Ascending aorta (tissue), 2 donors: ENCODE data around the gene TKT. TPM values are rescaled to one million over a fixed set of nuclear protein-coding genes. Genes with fewer than 3 reads are reported as not detected.

Source experiments
- DNase-seq, 2 donors: peaks; one replicate each; pipeline ENCODE4 v3.0.0-alpha.2; 2019; ENCODE audit warnings: low spot score in 2 of 2
- H3K27ac ChIP-seq, 2 donors: fragments of 200-600 bp; sonication (generic); one replicate each; pipeline ENCODE4 v1.5.1; 2016 to 2017; ENCODE audit warnings: mild to moderate bottlenecking in 1 of 2
- H3K27me3 ChIP-seq: fragments of 200-600 bp; sonication (generic); one replicate; pipeline ENCODE4 v1.5.1; 2017
- H3K36me3 ChIP-seq, 2 donors: fragments of 200-600 bp; sonication (generic); one replicate each; pipeline ENCODE4 v1.5.1; 2016
- H3K4me1 ChIP-seq, 2 donors: fragments of 200-600 bp; sonication (generic); one replicate each; pipeline ENCODE4 v1.5.1; 2016 to 2017; ENCODE audit warnings: mild to moderate bottlenecking in 1 of 2
- H3K4me3 ChIP-seq, 2 donors: fragments of 200-600 bp; sonication (generic); one replicate each; pipeline ENCODE4 v1.5.1; 2016 to 2017; ENCODE audit warnings: mild to moderate bottlenecking in 1 of 2
- H3K9me3 ChIP-seq, 2 donors: fragments of 200-600 bp; sonication (generic); one replicate each; pipeline ENCODE4 v1.5.1; 2016
- CTCF ChIP-seq, 3 experiments: fragments of 200-600 bp in 2 of 3; fragments of 450-650 bp in 1 of 3; sonication (generic) in 2 of 3; IDR thresholded peaks; one replicate each; pipeline ENCODE4 v1.5.1; 2016 to 2019; ENCODE audit warnings: antibody characterized with exemption in 3 of 3, mild to moderate bottlenecking in 1 of 3, moderate library complexity in 1 of 3
- intact Hi-C: fragments of 100-400 bp; cut with DNase I; formaldehyde crosslinking; loops from one replicate; pipeline ENCODE4 v1.15.1; 2023
- total RNA-seq: library from RNA; depleted of rRNA; stranded (reverse); fragments of >200 nt; gene quantifications from one replicate; pipeline ENCODE4 v1.1.0, GENCODE V29; 2016

TKT gene
- total RNA-seq, 1 donor from 2014 or later = 219 TPM

GRCh38 chr3:53226142-53226840, 29.5 kb downstream of the TKT start:
- H3K4me1 ChIP-seq = no peaks in the 10 kb centered on the region
- H3K27ac ChIP-seq = no peak overlapping the region
- peaks cover 78 to 80% of the 10 kb centered on the region in 2 donors for H3K36me3 ChIP-seq
- TF ChIP-seq CTCF (IDR thresholded peaks at IDR 0.05) = no peak
- H3K9me3 ChIP-seq = no peaks in the 10 kb centered on the region
- no peak for DNase-seq
- H3K27me3 ChIP-seq = no peaks in the 10 kb centered on the region
- H3K4me3 ChIP-seq = no peak overlapping the region
- intact Hi-C loops = no loop called here

- Histone ChIP-seq H3K27me3 (no peaks in the 10 kb centered on the region), H3K36me3 (peaks cover 71 to 74% of the 10 kb centered on the region in 2 donors), H3K9me3 (no peaks in the 10 kb centered on the region), H3K27ac (no peak overlapping the region), H3K4me1 (no peaks in the 10 kb centered on the region), H3K4me3 (no peak overlapping the region)
- DNase-seq = no peak
- intact Hi-C loops = no loop called here
- TF ChIP-seq CTCF (IDR thresholded peaks at IDR 0.05) = no peak
Observed at GRCh38 chr3:53225651-53226050, 30.2 kb downstream of the TKT start.

- intact Hi-C loops = no loop called here
- no peak for DNase-seq
Observed at GRCh38 chr3:53225181-53225580, 30.6 kb downstream of the TKT start.

GRCh38 chr3:53224536-53224935, 31.3 kb downstream of the TKT start:
- no peak for DNase-seq
- H3K9me3 ChIP-seq = no peaks in the 10 kb centered on the region
- no peak for TF ChIP-seq CTCF (IDR thresholded peaks at IDR 0.05)
- no peak overlapping the region for H3K27ac ChIP-seq
- no peaks in the 10 kb centered on the region for H3K27me3 ChIP-seq
- H3K4me1 ChIP-seq = no peaks in the 10 kb centered on the region
- intact Hi-C loops = no loop called here
- H3K4me3 ChIP-seq = no peak overlapping the region
- peaks cover 60 to 63% of the 10 kb centered on the region in 2 donors for H3K36me3 ChIP-seq

More at GRCh38 chr3:53225181-53225580, 30.6 kb downstream of the TKT start:
- H3K36me3 ChIP-seq = peaks cover 67 to 69% of the 10 kb centered on the region in 2 donors
- no peaks in the 10 kb centered on the region for H3K27me3 ChIP-seq
- no peak overlapping the region for H3K4me3 ChIP-seq
- no peak for TF ChIP-seq CTCF (IDR thresholded peaks at IDR 0.05)
- no peak overlapping the region for H3K27ac ChIP-seq
- no peaks in the 10 kb centered on the region for H3K9me3 ChIP-seq
- no peaks in the 10 kb centered on the region for H3K4me1 ChIP-seq

GRCh38 chr3:53224026-53224425, 31.8 kb downstream of the TKT start:
- Histone ChIP-seq H3K27ac (no peak overlapping the region), H3K4me3 (no peak overlapping the region), H3K27me3 (no peaks in the 10 kb centered on the region), H3K9me3 (no peaks in the 10 kb centered on the region), H3K36me3 (peaks cover 55 to 58% of the 10 kb centered on the region in 2 donors), H3K4me1 (no peaks in the 10 kb centered on the region)
- TF ChIP-seq CTCF (IDR thresholded peaks at IDR 0.05) = no peak
- intact Hi-C loops = no loop called here
- no peak for DNase-seq
